Measurements from ENCODE around the gene TIMP1. TPM values are rescaled to one million over a fixed set of nuclear protein-coding genes. Genes with fewer than 3 reads are reported as not detected.

Gene TIMP1
- total and polyA plus RNA-seq, 2 donors (not counting 1 experiment from before 2014, with no cell fraction given): 8.8 to 12.8 TPM

DNA sequence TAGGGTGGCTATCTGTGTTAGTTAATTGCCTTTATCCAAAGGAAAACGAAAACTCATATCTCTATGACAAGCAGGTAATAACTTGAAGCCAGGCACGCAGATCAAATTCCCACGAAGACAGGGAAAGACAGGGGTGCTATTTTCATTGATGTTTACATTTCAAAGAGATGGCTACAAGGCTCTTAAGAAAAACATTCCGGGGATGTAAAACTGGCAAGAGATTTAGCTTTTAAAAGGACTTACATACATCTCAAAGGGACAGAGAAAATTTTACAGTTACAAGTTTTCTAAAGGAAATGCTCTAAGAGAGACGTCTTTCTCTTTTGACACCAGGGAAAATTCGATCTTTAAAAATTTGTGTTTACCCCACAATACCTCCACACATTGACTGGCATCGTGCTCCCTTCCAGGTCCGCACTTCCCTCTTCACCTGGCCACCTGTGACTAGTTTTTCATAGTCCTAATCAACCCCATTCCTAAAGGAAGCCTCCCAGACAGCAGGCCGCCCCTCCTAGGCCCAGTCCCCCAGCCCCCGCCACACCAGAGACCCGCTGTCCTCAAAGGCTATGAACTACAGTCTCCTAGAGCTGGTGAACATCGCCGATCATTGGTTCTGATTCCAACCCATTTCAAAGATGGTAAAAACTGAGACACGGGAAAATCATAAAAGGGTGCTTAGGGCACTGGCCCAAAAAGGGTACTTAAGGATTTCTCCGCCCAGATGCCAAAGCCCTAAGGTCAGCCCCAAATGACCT lies 21.9 kb upstream of the TIMP1 start:
- Histone ChIP-seq H3K4me2 (replicated peaks; ENCODE audit: low read depth, low read length, poor library complexity, severe bottlenecking) (peak overlapping the region; percentile 71), H3K9me3 (ENCODE audit: control extremely low read depth in 1 of 3, control insufficient read depth in 2 of 3, insufficient read depth in 1 of 3, low read length in 2 of 3) (no peaks in the 10 kb centered on the region), H3K27me3 (replicated peaks in 1 of 4; ENCODE audit: control extremely low read depth in 1 of 4, control insufficient read depth in 3 of 4, insufficient read depth in 4 of 4, low read length in 3 of 4) (no peaks in the 10 kb centered on the region), H2AFZ (ENCODE audit: insufficient read depth, low read depth, low read length, poor library complexity, severe bottlenecking) (peak overlapping the region; percentile 60), H4K20me1 (ENCODE audit: control insufficient read depth, insufficient read depth, low read length, poor library complexity, severe bottlenecking) (peaks cover 34% of the 10 kb centered on the region), H3K27ac (ENCODE audit: low read length in 2 of 2) (peak overlapping the region; percentile 89 to 91), H3K36me3 (replicated peaks in 1 of 2; ENCODE audit: control extremely low read depth in 1 of 2, control insufficient read depth in 1 of 2, extremely low read depth in 1 of 2, insufficient read depth in 2 of 2, low read length in 1 of 2) (peaks cover 0 to 23% of the 10 kb centered on the region in 2 experiments), H3K4me1 (ENCODE audit: control insufficient read depth in 2 of 2, insufficient read depth in 2 of 2, low read length in 2 of 2) (peaks cover 6 to 29% of the 10 kb centered on the region in 2 donors), H3K4me3 (ENCODE audit: control extremely low read depth in 1 of 5, extremely low read depth in 1 of 5, insufficient read depth in 1 of 5, low read depth in 2 of 5, low read length in 4 of 5) (peak overlapping the region; percentile 15 to 81 (median 75)), H3K9ac (ENCODE audit: low read length) (peak overlapping the region; percentile 78), H3K79me2 (ENCODE audit: control insufficient read depth, insufficient read depth, low read length) (peaks cover 22% of the 10 kb centered on the region)
- H3K27me3 Mint-ChIP-seq: no peaks in the 10 kb centered on the region
- TF ChIP-seq, protein P1, sequence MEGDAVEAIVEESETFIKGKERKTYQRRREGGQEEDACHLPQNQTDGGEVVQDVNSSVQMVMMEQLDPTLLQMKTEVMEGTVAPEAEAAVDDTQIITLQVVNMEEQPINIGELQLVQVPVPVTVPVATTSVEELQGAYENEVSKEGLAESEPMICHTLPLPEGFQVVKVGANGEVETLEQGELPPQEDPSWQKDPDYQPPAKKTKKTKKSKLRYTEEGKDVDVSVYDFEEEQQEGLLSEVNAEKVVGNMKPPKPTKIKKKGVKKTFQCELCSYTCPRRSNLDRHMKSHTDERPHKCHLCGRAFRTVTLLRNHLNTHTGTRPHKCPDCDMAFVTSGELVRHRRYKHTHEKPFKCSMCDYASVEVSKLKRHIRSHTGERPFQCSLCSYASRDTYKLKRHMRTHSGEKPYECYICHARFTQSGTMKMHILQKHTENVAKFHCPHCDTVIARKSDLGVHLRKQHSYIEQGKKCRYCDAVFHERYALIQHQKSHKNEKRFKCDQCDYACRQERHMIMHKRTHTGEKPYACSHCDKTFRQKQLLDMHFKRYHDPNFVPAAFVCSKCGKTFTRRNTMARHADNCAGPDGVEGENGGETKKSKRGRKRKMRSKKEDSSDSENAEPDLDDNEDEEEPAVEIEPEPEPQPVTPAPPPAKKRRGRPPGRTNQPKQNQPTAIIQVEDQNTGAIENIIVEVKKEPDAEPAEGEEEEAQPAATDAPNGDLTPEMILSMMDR (IDR thresholded peaks at IDR 0.05): no peak
- no peak for TF ChIP-seq EZH2 (IDR thresholded peaks at IDR 0.05; ENCODE audit: borderline replicate concordance, insufficient read depth, low read depth, low read length, poor library complexity, severe bottlenecking)
- no peaks in the 10 kb centered on the region for H3K9me3 Mint-ChIP-seq (ENCODE audit: insufficient read depth)
- CTCF ChIA-PET: interaction anchor here (1.1 kb wide), 1 partner anchor 68 kb away, joined by 3 read pairs; no protein-coding TSS in a partner anchor
- POLR2A ChIA-PET: interaction anchor here (0.6 to 1.7 kb wide), 2 partner anchors 57 to 369 kb away, joined by 3 to 11 read pairs; no protein-coding TSS in a partner anchor
- peak overlapping the region; percentile 96 for H3K27ac Mint-ChIP-seq
- peak overlapping the region; percentile 87 for H3K4me3 Mint-ChIP-seq
- peaks cover 37% of the 10 kb centered on the region for H3K4me1 Mint-ChIP-seq
- DNase-seq (no peak), ATAC-seq (ENCODE audit: low read depth) (no peak)
- 12% methylated on average over 7 of the region's 15 CpGs for WGBS (ENCODE audit: insufficient coverage)
- intact Hi-C loops (cut with micrococcal nuclease): loop anchor here (2.0 kb wide), 4 partner anchors 78 to 328 kb away; partner anchors contain the start of genes USP11, UXT and ZNF41
